ENCODE measurements around the gene PSMB5. TPM values are rescaled to one million over a fixed set of nuclear protein-coding genes. Genes with fewer than 3 reads are reported as not detected.

The PSMB5 gene
- total RNA-seq, 1 donor from 2014 or later, result 123 TPM

DNA sequence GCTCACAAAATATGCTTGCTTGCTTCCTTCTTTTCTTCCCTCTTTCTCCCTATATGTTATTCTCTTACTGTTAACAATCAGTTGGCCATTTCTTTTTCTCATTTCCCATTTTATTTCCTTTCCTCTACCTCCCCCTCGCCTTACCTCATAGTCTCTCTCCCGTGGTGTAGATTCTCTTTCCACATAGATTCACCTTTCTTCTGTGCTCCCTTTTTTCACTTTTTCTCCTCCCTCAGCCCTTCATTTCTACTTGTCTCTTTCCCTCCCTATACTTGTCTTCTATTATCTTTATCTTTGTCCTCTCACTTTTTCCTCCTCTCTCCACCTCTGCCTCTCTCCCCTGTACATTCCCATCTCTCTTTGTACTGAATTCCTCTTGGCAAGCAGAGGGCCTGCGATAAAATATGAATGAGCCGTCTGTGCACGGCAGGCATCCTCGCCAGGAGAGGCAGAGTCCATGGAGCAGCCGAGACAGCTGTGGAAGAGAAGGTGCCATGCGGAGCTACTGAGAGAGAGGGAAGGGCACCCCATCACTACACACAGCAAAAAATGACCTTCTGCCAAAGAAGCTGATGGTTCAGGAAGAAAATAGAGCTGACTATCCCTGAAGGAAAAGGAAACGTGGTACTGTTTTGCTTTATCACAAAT lies 36.9 kb downstream of the PSMB5 start:
- Mint-ChIP-seq H3K4me1 (peaks cover 24% of the 10 kb centered on the region), H3K4me3 (no peak overlapping the region), H3K9me3 (no peaks in the 10 kb centered on the region), H3K36me3 (no peaks in the 10 kb centered on the region), H3K27ac (no peak overlapping the region), H3K27me3 (ENCODE audit: low read depth) (no peaks in the 10 kb centered on the region)
- DNase-seq (ENCODE audit: low spot score in 2 of 2, unreplicated experiment in 2 of 2), result no peak
- TF ChIP-seq, protein P1, sequence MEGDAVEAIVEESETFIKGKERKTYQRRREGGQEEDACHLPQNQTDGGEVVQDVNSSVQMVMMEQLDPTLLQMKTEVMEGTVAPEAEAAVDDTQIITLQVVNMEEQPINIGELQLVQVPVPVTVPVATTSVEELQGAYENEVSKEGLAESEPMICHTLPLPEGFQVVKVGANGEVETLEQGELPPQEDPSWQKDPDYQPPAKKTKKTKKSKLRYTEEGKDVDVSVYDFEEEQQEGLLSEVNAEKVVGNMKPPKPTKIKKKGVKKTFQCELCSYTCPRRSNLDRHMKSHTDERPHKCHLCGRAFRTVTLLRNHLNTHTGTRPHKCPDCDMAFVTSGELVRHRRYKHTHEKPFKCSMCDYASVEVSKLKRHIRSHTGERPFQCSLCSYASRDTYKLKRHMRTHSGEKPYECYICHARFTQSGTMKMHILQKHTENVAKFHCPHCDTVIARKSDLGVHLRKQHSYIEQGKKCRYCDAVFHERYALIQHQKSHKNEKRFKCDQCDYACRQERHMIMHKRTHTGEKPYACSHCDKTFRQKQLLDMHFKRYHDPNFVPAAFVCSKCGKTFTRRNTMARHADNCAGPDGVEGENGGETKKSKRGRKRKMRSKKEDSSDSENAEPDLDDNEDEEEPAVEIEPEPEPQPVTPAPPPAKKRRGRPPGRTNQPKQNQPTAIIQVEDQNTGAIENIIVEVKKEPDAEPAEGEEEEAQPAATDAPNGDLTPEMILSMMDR (IDR thresholded peaks at IDR 0.05; ENCODE audit: unreplicated experiment), result no peak

DNA sequence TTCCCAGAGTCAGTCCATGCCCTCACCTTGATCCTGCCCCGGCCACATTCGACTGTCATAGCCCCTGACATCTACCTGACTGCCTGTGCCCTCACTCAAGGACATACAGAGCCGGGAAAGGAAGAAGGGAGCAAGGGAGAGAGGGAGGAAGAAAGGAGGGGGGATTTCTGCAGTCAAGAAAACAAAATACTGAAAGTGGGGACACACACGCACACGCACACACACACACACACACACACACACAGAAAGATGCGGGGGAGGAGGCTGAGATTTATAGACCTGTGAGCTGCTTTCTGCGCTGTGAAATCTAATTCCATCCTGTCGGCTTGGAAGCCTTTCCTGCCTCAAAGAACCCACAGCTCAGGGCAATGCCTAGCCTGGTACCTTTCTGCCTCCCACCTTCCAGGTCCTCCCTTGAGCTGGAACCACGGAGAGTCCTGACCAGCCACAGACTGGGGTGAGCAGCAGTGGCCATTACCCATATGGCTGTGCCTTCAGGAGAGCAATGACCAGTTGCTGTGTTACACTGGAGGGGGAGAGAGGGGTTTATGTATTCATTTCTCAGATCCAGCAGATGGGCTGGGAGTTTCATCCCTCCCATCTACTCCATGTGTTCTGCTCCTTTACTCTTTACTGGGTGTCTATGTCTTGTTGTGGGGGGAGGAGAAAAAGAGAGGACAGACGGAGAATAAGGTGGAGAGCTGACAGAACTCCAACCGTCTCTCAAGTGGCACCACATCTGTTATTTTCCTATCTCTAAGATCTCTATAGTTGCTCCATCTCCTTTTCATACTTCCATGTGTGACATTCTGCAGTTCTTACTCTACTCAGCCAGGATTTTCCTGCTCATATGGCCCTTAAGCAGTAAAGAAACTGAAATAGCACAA lies 37.7 kb downstream of the PSMB5 start:
- no peak overlapping the region for H3K4me3 Mint-ChIP-seq
- peaks cover 24% of the 10 kb centered on the region for H3K4me1 Mint-ChIP-seq
- H3K27me3 Mint-ChIP-seq (ENCODE audit: low read depth), result no peaks in the 10 kb centered on the region

DNA sequence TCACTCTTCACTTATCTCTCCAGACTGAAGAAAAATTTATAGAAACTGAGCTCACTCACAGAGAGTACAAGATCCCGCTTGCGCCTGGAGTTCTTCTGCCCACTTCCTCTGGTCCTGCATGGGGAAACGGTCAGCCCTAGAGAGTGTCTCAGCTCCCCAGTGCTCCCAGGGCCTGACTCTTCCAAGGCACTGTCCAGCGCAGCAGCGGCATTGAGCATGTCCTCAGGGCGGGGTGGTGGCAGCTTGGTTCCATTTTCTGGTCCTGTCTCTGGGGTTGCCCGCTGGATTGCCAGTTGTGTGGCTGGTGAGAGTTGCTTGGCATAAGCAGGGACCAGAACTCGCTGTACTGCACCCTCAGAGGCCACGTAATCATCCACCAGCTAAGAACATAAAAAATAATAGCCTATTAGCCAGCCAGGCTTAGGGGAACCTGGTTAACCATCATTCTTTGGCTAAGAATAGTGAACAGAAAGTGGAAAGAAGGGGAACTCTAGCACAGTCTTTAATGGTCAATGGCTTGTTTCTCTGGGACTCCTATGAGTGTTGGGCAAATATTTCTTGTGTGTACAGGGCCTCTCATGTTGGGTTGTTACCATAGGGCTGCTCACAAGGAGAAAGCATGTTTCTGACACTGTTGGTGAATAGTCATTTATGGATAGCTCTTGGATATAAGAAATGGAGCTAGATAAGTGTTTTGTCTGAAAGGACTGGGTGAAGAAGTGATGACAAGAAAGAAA lies 38.6 kb downstream of the PSMB5 start:
- Mint-ChIP-seq H3K36me3 (no peaks in the 10 kb centered on the region), H3K9me3 (no peaks in the 10 kb centered on the region), H3K4me1 (peaks cover 24% of the 10 kb centered on the region), H3K27me3 (ENCODE audit: low read depth) (no peaks in the 10 kb centered on the region), H3K4me3 (no peak overlapping the region), H3K27ac (no peak overlapping the region)
- DNase-seq (ENCODE audit: low spot score in 2 of 2, unreplicated experiment in 2 of 2), result no peak
- TF ChIP-seq, protein P1 (IDR thresholded peaks at IDR 0.05; ENCODE audit: unreplicated experiment), result no peak

More for the DNA sequence above, 37.7 kb downstream of the PSMB5 start:
- no peak overlapping the region for H3K27ac Mint-ChIP-seq
- H3K9me3 Mint-ChIP-seq, result no peaks in the 10 kb centered on the region
- peak in 1 of 2 experiments; percentile 63 for DNase-seq (ENCODE audit: low spot score in 2 of 2, unreplicated experiment in 2 of 2)
- TF ChIP-seq, protein P1 (IDR thresholded peaks at IDR 0.05; ENCODE audit: unreplicated experiment), result no peak
- H3K36me3 Mint-ChIP-seq, result no peaks in the 10 kb centered on the region

DNA sequence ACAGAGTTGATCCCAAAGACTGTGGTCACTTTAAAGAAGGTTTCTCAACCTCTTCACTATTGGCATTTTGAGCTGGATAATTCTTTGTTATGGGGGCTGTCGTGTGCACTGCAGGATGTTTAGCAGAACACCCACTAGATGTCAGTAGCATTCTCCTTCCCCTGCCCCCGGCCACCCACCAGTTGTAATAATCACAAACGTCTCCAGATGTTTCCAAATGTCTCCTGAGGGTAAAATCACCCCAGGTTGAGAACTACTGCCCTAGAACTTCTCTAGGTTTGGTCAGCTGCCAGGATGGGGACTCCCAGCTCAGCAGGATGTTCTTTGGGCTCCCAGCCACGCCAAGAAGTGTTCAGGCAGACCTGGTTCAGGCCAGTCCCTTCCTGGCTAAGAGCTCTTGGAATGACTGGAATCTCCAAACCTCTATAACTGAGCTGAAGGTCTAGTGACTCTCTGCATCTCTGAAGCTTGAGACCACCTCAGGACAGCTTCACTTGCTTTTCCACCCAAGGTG lies 39.9 kb downstream of the PSMB5 start:
- H3K4me3 Mint-ChIP-seq, result no peak overlapping the region
- H3K27me3 Mint-ChIP-seq (ENCODE audit: low read depth), result no peaks in the 10 kb centered on the region

DNA sequence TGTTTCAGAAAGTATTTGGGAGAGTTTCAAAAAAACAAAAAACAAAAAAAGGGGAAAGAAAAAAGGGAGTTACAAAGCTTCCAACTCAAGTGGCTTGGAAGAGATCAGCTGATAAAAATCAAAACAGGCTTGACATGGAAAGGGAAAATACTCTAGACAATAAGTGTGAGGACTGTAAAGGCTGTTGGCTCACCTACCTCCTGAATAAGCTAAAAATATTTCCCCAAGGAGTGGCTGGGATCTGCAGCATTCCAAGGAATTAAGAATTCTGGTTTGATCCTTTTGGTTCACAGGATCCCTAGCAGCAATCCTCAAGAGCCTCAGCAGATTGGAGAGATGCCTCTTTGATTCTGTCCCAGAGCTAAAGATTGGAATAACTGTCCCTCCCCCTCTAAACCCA lies 41.2 kb downstream of the PSMB5 start:
- peaks cover 14% of the 10 kb centered on the region for H3K4me1 Mint-ChIP-seq
- TF ChIP-seq, protein P1 (IDR thresholded peaks at IDR 0.05; ENCODE audit: unreplicated experiment), result no peak
- H3K36me3 Mint-ChIP-seq, result peaks cover 4% of the 10 kb centered on the region
- peak overlapping the region; percentile 50 for H3K27ac Mint-ChIP-seq
- no peak for DNase-seq (ENCODE audit: low spot score in 2 of 2, unreplicated experiment in 2 of 2)
- H3K4me3 Mint-ChIP-seq, result no peak overlapping the region
- no peaks in the 10 kb centered on the region for H3K9me3 Mint-ChIP-seq
- no peaks in the 10 kb centered on the region for H3K27me3 Mint-ChIP-seq (ENCODE audit: low read depth)

More for the DNA sequence above, 39.9 kb downstream of the PSMB5 start:
- DNase-seq (ENCODE audit: low spot score in 2 of 2, unreplicated experiment in 2 of 2), result no peak
- Mint-ChIP-seq H3K36me3 (no peaks in the 10 kb centered on the region), H3K27ac (peak overlapping the region; percentile 92), H3K4me1 (peaks cover 20% of the 10 kb centered on the region), H3K9me3 (no peaks in the 10 kb centered on the region)
- TF ChIP-seq, protein P1 (IDR thresholded peaks at IDR 0.05; ENCODE audit: unreplicated experiment), result no peak
